GM18526 (cell line): ENCODE results near the gene CYP4B1.

Source experiments
- POLR2A ChIP-seq: IDR thresholded peaks from 3 replicates; pipeline ENCODE4 v1.6.1; 2011; ENCODE audit not compliant: insufficient read length; ENCODE audit errors: extremely low read depth

CYP4B1 gene

DNA sequence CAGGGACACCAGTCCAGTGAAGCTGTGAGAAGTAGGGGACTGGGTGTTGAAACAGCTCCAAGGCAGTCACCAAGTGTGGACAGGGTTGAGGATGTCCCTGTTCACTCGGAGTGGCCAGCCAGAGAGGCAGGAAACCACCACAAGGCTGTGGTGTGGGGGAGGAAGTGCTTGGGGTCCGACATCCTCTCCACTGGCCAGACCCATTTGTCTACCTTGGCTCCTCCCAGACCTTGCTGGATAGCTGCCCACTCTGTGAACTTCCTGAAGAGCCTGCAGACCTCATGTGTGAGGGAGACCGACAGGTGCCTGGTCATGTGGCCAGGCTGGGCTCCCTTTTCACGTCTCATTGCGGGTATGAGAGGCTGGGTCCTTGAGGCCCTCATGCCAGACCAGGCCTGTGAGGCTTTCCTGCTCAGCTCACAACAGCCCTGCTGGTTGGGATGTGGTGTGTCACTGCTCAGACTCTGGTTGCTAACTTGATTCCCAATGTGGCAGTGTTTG, 21.8 kb downstream of the CYP4B1 start:
- no peak for TF ChIP-seq POLR2A

GRCh38 chr1:46822248-46822826, 23.5 kb downstream of the CYP4B1 start:
- no peak for TF ChIP-seq POLR2A

DNA sequence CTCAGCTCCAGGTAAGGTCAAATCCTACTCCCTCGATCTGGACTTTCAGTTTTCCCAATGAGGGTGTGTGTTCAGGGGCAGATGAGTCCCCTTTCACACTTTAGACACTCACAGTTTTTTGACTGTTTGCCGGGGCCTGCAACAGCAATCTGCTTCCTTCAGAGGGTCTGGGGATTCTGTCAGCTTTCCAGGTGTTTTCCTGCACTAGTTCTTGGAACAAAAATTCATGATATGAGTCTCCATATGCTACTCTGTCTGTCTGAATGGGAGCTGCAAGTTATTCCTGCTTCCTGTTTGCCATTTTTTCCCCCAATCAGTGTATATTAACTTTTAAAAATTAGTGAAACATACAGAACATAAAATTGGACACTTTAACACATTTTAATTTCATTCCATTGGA, 24.3 kb downstream of the CYP4B1 start:
- no peak for TF ChIP-seq POLR2A

DNA sequence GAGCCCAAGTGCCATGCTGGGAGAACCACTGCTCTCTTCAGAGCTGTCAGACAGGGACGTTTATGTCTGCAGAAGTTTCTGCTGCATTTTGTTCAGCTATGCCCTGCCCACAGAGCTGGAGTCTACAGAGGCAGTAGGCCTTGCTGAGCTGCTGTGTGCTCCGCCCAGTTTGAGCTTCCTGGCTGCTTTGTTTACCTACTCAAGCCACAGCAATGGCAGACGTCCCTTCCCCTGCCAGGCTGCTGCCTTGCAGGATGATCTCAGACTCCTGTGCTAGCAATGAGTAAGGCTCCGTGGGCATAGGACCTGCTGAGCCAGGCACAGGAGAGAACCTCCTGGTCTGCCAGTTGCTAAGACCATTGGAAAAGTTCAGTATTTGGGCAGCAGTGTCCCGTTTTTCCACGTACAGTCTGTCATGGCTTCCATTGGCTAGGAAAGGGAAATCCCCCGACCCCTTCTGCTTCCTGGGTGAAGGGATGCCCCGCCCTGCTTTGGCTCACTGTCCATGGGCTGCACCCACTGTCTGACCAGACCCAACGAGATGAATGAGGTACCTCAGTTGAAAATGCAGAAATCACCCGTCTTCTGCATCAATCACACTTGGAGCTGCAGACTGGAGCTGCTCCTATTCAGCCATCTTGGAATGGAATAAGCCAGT, 31.9 kb downstream of the CYP4B1 start:
- no peak for TF ChIP-seq POLR2A

DNA sequence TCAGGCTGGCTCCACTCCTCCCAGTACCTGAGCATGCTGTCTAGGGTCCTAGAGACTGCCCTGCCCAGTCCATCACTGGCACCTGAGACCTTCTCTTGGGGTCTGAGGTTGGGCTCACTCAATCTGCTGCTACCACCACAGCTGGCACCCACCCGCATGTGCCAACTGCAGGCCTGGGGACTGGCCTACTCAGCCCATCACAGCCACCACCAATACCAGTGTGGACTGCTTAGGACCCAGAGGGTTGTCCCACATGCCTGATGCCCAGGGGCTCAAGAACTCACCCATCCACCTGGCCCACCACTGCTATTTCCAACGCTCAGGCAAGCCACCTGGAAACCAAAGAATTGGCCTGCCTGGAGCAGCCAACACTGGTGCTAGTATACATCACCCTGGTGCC, 63.5 kb downstream of the CYP4B1 start:
- TF ChIP-seq POLR2A, result no peak
